DND-41 (cell line): ENCODE measurements around the gene PMPCA.

Experiments
- ATAC-seq: fragments of 200-7000 bp; cut with Tn5 transposase; 3 replicates; pipeline ENCODE4 v1.9.1; 2021; ENCODE audit warnings: low read depth; ENCODE audit not compliant: insufficient read depth
- DNase-seq: peaks from one replicate; pipeline ENCODE4 v3.0.0-alpha.2; 2020
- H2AFZ ChIP-seq: 2 replicates; pipeline ENCODE4 v1.6.0; 2012; ENCODE audit warnings: low read depth, low read length
- H3K27ac ChIP-seq: 2 replicates; pipeline ENCODE4 v1.5.1; 2012; ENCODE audit warnings: low read length, inconsistent platforms
- H3K27me3 ChIP-seq: fragments of 200-600 bp; sonication (generic); 2 replicates; pipeline ENCODE4 v1.6.0; 2012; ENCODE audit warnings: low read length, mild to moderate bottlenecking, inconsistent platforms; ENCODE audit not compliant: insufficient read depth, poor library complexity
- H3K36me3 ChIP-seq: 2 replicates; pipeline ENCODE4 v1.5.1; 2012; ENCODE audit warnings: low read length, inconsistent platforms; ENCODE audit not compliant: insufficient read depth
- H3K4me1 ChIP-seq: 2 replicates; pipeline ENCODE4 v1.5.1; 2012; ENCODE audit warnings: mild to moderate bottlenecking, low read length; ENCODE audit not compliant: insufficient read depth
- H3K4me2 ChIP-seq: 2 replicates; pipeline ENCODE4 v1.6.0; 2012; ENCODE audit warnings: mild to moderate bottlenecking, moderate library complexity, low read length, inconsistent platforms; ENCODE audit not compliant: insufficient read depth
- H3K4me3 ChIP-seq, 2 experiments: fragments of 200-600 bp in 1 of 2; shearing (Covaris generic) in 1 of 2; 2 replicates each; pipeline ENCODE4 v1.5.1; 2012 to 2016; ENCODE audit warnings: inconsistent platforms in 2 of 2, low read length in 2 of 2, mild to moderate bottlenecking in 2 of 2, low read depth in 1 of 2, moderate library complexity in 1 of 2
- H3K79me2 ChIP-seq: 2 replicates; pipeline ENCODE4 v1.6.0; 2012; ENCODE audit warnings: low read length, inconsistent platforms; ENCODE audit not compliant: insufficient read depth
- H3K9ac ChIP-seq: 2 replicates; pipeline ENCODE4 v1.6.0; 2012; ENCODE audit warnings: low read depth, mild to moderate bottlenecking, inconsistent platforms, low read length, moderate library complexity
- H3K9me3 ChIP-seq: 2 replicates; pipeline ENCODE4 v1.5.1; 2012; ENCODE audit warnings: low read length, moderate library complexity, mild to moderate bottlenecking, inconsistent platforms; ENCODE audit not compliant: insufficient read depth, severe bottlenecking
- H4K20me1 ChIP-seq: 2 replicates; pipeline ENCODE4 v1.6.0; 2012; ENCODE audit warnings: low read length; ENCODE audit not compliant: insufficient read depth
- CTCF ChIP-seq: IDR thresholded peaks from 2 replicates; pipeline ENCODE4 v1.5.1; 2012; ENCODE audit warnings: borderline replicate concordance, low read length, moderate library complexity, mild to moderate bottlenecking; ENCODE audit not compliant: poor library complexity, severe bottlenecking; ENCODE audit errors: extremely low read depth
- EZH2 ChIP-seq: IDR thresholded peaks from 3 replicates; pipeline ENCODE4 v1.6.1; 2012; ENCODE audit warnings: borderline replicate concordance, low read depth, mild to moderate bottlenecking, moderate library complexity, low read length, inconsistent platforms; ENCODE audit not compliant: severe bottlenecking

The PMPCA gene

GRCh38 chr9:136362450-136362784 lies 48.0 kb upstream of the PMPCA start:
- peaks cover 46% of the 10 kb centered on the region for H4K20me1 ChIP-seq
- H3K9me3 ChIP-seq: no peaks in the 10 kb centered on the region
- H3K27me3 ChIP-seq: no peaks in the 10 kb centered on the region
- DNase-seq (no peak), ATAC-seq (no peak)
- H2AFZ ChIP-seq: no peak overlapping the region
- peak overlapping the region; percentile 96; the same call in 1 of the 2 replicates for H3K4me2 ChIP-seq
- TF ChIP-seq EZH2 (no peak), CTCF (no peak)
- no peak overlapping the region for H3K27ac ChIP-seq
- H3K4me3 ChIP-seq: peak overlapping the region in 1 of 2 experiments; percentile 85; a peak in 2 of 4 replicates
- no peak overlapping the region; the same call in 1 of the 2 replicates for H3K9ac ChIP-seq
- H3K36me3 ChIP-seq: peaks cover 27% of the 10 kb centered on the region
- peaks cover 22% of the 10 kb centered on the region for H3K4me1 ChIP-seq
- H3K79me2 ChIP-seq: peaks cover 28% of the 10 kb centered on the region

DNA sequence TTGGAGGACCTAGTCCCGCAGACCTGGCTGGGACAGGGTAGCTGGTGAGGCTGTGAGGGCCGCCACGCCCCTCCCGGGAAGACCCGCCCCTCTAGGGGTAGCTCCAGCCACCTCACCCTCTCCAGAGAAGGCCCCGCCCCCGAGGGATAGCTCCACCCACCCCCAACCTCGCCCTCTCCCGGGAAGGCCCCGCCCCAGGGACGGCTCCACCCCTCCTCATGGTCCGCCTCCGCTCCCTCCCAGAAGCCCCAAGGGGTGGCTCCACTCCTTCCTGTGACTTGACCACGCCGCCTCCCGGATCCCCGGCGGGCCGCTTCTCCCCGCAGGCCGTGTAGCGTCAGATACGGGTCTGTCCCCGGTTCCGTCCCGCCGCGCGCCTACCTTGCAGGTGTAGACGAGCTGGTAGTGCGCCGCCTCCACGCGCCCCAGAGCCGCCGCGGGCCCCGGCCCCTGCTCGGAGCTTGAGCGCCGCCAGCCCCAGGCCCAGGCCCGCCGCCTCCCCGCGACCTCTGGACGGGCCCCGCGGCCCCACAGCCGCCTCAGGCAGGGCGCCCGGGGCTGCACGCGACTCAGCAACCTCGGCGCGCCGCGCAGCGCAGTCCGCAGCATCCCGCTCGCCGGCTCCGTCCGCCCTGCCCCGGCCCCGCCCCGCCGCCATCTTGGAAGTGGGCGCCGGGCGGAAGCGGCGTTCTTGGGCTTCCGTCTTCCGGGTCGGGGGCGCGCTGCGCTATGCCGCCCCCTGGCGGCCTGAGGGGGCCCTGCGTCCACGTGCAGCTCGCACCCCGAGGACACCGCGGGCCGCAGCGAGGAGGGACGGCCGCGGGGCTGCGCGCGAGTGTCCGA lies 47.1 kb upstream of the PMPCA start, which contains the start of gene DNLZ:
Gene DNLZ (minus strand): TSS at position 639 of the 843 bp plus-strand sequence. CDS start 30 bp downstream, at position 609.
- Histone ChIP-seq H3K9ac (peak within 1 kb of the TSS; percentile 86), H3K36me3 (peaks cover 31% of the 10 kb centered on the region), H3K79me2 (peaks cover 28% of the 10 kb centered on the region), H3K9me3 (no peaks in the 10 kb centered on the region), H3K4me1 (peaks cover 22% of the 10 kb centered on the region), H3K4me3 (peak within 1 kb of the TSS; percentile 50 to 85; a peak in 3 of 4 replicates), H3K27me3 (no peaks in the 10 kb centered on the region), H3K4me2 (peak within 1 kb of the TSS; percentile 96), H2AFZ (peak within 1 kb of the TSS; percentile 70), H4K20me1 (peaks cover 55% of the 10 kb centered on the region), H3K27ac (peak within 1 kb of the TSS; percentile 79)
- ATAC-seq (peak; percentile 84), DNase-seq (peak; percentile 94)
- TF ChIP-seq CTCF (peak; percentile 87), EZH2 (no peak)

- H3K27ac ChIP-seq: peak overlapping the region; percentile 74
- peak overlapping the region; percentile 96 for H3K4me2 ChIP-seq
- DNase-seq: no peak
- H3K79me2 ChIP-seq: peaks cover 28% of the 10 kb centered on the region
- no peaks in the 10 kb centered on the region for H3K9me3 ChIP-seq
- peak overlapping the region in 1 of 2 experiments; percentile 85; a peak in 3 of 4 replicates for H3K4me3 ChIP-seq
- peaks cover 58% of the 10 kb centered on the region for H4K20me1 ChIP-seq
- no peaks in the 10 kb centered on the region for H3K27me3 ChIP-seq
- TF ChIP-seq CTCF: no peak
- TF ChIP-seq EZH2: no peak
- peaks cover 22% of the 10 kb centered on the region for H3K4me1 ChIP-seq
- no peak for ATAC-seq
- H2AFZ ChIP-seq: peak overlapping the region; percentile 58; the same call in 1 of the 2 replicates
- peak overlapping the region; percentile 86 for H3K9ac ChIP-seq
- peaks cover 31% of the 10 kb centered on the region for H3K36me3 ChIP-seq
Measured at GRCh38 chr9:136363949-136364748, 46.3 kb upstream of the PMPCA start.
